Uterus (tissue), 2 donors: ENCODE results near the gene BABAM2.

Source experiments
- POLR2A ChIP-seq, 2 donors: fragments of 450-650 bp; IDR thresholded peaks; one replicate each; pipeline ENCODE4 v1.6.1; 2016; ENCODE audit warnings: antibody characterized with exemption in 2 of 2, mild to moderate bottlenecking in 1 of 2, moderate library complexity in 1 of 2
- TF ChIP-seq, protein P1 (sequence below), 4 experiments: fragments of 200-600 bp in 2 of 4; fragments of 450-650 bp in 2 of 4; sonication (generic) in 2 of 4; IDR thresholded peaks; one replicate each; pipeline ENCODE4 v1.5.1; 2016 to 2019; ENCODE audit warnings: antibody characterized with exemption in 4 of 4, mild to moderate bottlenecking in 2 of 4, moderate library complexity in 1 of 4

DNA sequence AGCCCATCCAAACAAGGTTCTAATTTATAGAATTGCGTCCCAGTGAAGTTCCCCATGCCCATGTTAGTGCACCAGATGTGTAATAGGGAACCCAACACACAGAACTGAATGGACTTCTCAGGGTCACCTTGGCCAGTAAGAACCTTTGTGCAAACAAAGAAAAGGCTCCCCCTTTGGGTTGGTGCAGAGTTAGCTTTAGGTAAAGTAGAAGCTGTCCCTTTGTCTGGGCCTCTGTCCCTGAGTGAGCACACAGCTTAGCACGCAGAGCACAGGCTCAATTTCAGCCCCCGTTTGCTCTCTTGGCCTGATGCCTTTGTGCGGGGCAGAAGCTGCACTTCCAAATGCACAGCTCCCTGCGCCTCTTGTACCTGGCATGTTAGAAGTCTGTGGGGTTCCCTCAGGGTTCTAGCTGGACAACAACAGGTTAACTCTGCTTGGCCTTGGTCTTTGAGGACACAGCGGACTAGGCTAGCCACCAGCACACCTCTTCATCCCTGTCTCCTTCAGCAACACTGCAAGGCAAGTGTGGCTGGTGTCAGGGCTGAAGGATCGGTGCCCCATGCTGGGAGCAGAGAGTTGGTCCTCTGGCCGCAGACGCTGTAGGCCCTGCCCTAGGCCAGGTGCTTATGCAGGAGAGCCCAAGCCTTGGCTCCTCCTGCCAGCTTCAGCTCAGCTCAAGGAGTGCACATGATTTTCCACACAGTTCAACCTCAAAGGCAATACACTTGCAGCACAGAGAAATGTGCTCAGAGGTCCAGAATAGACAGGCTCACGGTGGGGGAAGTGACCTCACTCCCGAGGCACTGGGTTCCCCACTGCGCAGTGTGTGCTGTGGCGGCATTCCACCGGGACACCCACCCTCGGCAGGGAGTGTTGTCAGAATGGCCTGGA, 428.8 kb downstream of the BABAM2 start:
- TF ChIP-seq, protein P1, sequence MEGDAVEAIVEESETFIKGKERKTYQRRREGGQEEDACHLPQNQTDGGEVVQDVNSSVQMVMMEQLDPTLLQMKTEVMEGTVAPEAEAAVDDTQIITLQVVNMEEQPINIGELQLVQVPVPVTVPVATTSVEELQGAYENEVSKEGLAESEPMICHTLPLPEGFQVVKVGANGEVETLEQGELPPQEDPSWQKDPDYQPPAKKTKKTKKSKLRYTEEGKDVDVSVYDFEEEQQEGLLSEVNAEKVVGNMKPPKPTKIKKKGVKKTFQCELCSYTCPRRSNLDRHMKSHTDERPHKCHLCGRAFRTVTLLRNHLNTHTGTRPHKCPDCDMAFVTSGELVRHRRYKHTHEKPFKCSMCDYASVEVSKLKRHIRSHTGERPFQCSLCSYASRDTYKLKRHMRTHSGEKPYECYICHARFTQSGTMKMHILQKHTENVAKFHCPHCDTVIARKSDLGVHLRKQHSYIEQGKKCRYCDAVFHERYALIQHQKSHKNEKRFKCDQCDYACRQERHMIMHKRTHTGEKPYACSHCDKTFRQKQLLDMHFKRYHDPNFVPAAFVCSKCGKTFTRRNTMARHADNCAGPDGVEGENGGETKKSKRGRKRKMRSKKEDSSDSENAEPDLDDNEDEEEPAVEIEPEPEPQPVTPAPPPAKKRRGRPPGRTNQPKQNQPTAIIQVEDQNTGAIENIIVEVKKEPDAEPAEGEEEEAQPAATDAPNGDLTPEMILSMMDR (IDR thresholded peaks at IDR 0.05), result no peak
- TF ChIP-seq POLR2A (IDR thresholded peaks at IDR 0.05), result no peak
